Prostate gland (tissue), 2 donors: ENCODE data around the gene MIER2. TPM values are rescaled to one million over a fixed set of nuclear protein-coding genes. Genes with fewer than 3 reads are reported as not detected.
"Not testable (repeated sequence)": the region's sequence is repeated elsewhere in the genome, so short reads cannot be mapped to it uniquely, and the experiment has no call there.

ENCODE experiments used
- DNase-seq: peaks from one replicate; pipeline ENCODE4 v3.0.0-alpha.2; 2019; ENCODE audit warnings: low spot score
- H3K27ac ChIP-seq, 2 donors: fragments of 200-600 bp; sonication (generic); 2 replicates each; pipeline ENCODE4 v1.5.1; 2017 to 2019
- H3K27me3 ChIP-seq: fragments of 200-600 bp; sonication (generic); replicated peaks from 2 replicates; pipeline ENCODE4 v1.5.1; 2019; ENCODE audit not compliant: insufficient read depth
- H3K36me3 ChIP-seq, 2 donors: fragments of 200-600 bp; sonication (generic); 1 replicate in 1 of 2; 2 replicates in 1 of 2; pipeline versions ENCODE4 v1.5.1 to v1.8.1; 2017 to 2019
- H3K4me1 ChIP-seq: fragments of 200-600 bp; sonication (generic); replicated peaks from 2 replicates; pipeline ENCODE4 v1.5.1; 2019
- H3K4me3 ChIP-seq, 2 donors: fragments of 200-600 bp; sonication (generic); 2 replicates each; pipeline ENCODE4 v1.5.1; 2017 to 2019
- H3K9me3 ChIP-seq: fragments of 200-600 bp; sonication (generic); 2 replicates; pipeline ENCODE4 v1.5.1; 2017
- CTCF ChIP-seq, 4 experiments: fragments of 200-600 bp in 2 of 4; fragments of 450-650 bp in 2 of 4; sonication (generic) in 2 of 4; IDR thresholded peaks; 1 replicate in 3 of 4; 2 replicates in 1 of 4; pipeline ENCODE4 v1.5.1; 2016 to 2019; ENCODE audit warnings: antibody characterized with exemption in 4 of 4, mild to moderate bottlenecking in 2 of 4, moderate library complexity in 2 of 4
- POLR2A ChIP-seq: fragments of 450-650 bp; IDR thresholded peaks from one replicate; pipeline ENCODE4 v1.6.1; 2016; ENCODE audit warnings: antibody characterized with exemption, mild to moderate bottlenecking
- POLR2AphosphoS5 ChIP-seq: sonication (generic); formaldehyde crosslinking; IDR thresholded peaks from one replicate; pipeline ENCODE4 v1.6.1; 2017; ENCODE audit warnings: antibody characterized with exemption
- WGBS: methylation state at CpG from one replicate; pipeline ENCODE4 v1.1.5; 2018; 5-methylcytosine and 5-hydroxymethylcytosine counted together
- intact Hi-C: fragments of 100-400 bp; cut with DNase I; formaldehyde crosslinking; loops from one replicate; pipeline ENCODE4 v1.14.2; 2022
- total RNA-seq, 2 donors: library from RNA; depleted of rRNA; stranded (reverse); fragments of >200 nt; gene quantifications; one replicate each; pipeline ENCODE4 v1.1.0, GENCODE V29; 2016

Gene MIER2
- total RNA-seq, 2 donors from 2014 or later = 16.9 to 37.1 TPM

- intact Hi-C loops = no loop called here
- H3K4me3 ChIP-seq = no peak overlapping the region
- no peaks in the 10 kb centered on the region for H3K27me3 ChIP-seq
- DNase-seq = no peak
- no peak overlapping the region for H3K27ac ChIP-seq
- H3K9me3 ChIP-seq = no peaks in the 10 kb centered on the region
- H3K4me1 ChIP-seq = no peaks in the 10 kb centered on the region
- no peak for TF ChIP-seq POLR2A
- no peak for TF ChIP-seq POLR2AphosphoS5
- TF ChIP-seq CTCF (IDR thresholded peaks at IDR 0.05) = no peak
- H3K36me3 ChIP-seq = no peaks in the 10 kb centered on the region
Measured at GRCh38 chr19:269241-269640, 75.4 kb downstream of the MIER2 start.

DNA sequence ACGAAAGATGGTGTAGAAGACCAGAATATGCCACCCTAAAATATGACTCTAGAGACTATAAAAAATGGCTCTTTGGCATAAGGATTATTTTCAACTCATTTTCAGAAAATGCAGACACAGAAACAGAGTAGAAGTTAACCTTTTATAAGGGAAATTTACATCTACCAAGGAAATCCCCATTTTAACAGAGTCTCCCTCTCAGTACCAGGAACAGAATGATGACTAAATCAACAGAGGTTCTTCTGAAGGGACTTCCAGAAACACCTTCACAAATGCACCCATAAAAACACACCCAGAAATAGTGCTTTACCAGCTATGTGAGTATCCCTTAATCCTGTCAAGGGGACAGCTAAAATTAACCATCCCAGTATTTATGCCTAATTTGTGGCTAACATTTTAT lies 82.5 kb downstream of the MIER2 start:
- H3K27me3 ChIP-seq = no peaks in the 10 kb centered on the region
- TF ChIP-seq POLR2AphosphoS5 (no peak), POLR2A (no peak), CTCF (IDR thresholded peaks at IDR 0.05) (no peak)
- H3K4me3 ChIP-seq = no peak overlapping the region
- WGBS = 90% methylated on average over 1 of the region's 1 CpG
- no peak for DNase-seq
- no peak overlapping the region for H3K27ac ChIP-seq
- no peaks in the 10 kb centered on the region for H3K4me1 ChIP-seq
- no peaks in the 10 kb centered on the region for H3K9me3 ChIP-seq
- intact Hi-C loops = no loop called here
- H3K36me3 ChIP-seq = no peaks in the 10 kb centered on the region

- H3K9me3 ChIP-seq, intact Hi-C loops: not testable (repeated sequence)
- 71% methylated on average over 3 of the region's 3 CpGs for WGBS
Measured at GRCh38 chr19:256804-257203, 87.8 kb downstream of the MIER2 start.

More at GRCh38 chr19:256804-257203, 87.8 kb downstream of the MIER2 start:
- H3K27ac ChIP-seq, H3K4me1 ChIP-seq, H3K27me3 ChIP-seq, H3K36me3 ChIP-seq, DNase-seq, H3K4me3 ChIP-seq: not testable (repeated sequence)

Other genes with a start within 250 kb of the MIER2 start
- gene OR4F17, start 237.7 kb downstream of the MIER2 start, total RNA-seq = not detected
- gene PLPP2, start 53.4 kb downstream of the MIER2 start, total RNA-seq = 10 to 100 TPM; 40.1 to 76.6 TPM
- gene C2CD4C, start 64.4 kb upstream of the MIER2 start, total RNA-seq = 1 to 10 TPM in 1 of 2 donors, under 1 TPM in 1; 0.59 to 3.1 TPM
- 10 to 100 TPM; 52.2 to 83.4 TPM for gene SHC2, start 116.2 kb upstream of the MIER2 start, total RNA-seq
- under 1 TPM; 0.80 to 0.91 TPM for gene MADCAM1, start 151.7 kb upstream of the MIER2 start, total RNA-seq
- gene TPGS1, start 162.7 kb upstream of the MIER2 start, total RNA-seq = 10 to 100 TPM; 90.0 to 94.9 TPM
- 100 to 1,000 TPM in 1 of 2 donors, 10 to 100 TPM in 1; 93.4 to 159 TPM for gene CDC34, start 187.0 kb upstream of the MIER2 start, total RNA-seq
- under 1 TPM in 1 of 2 donors, not detected in 1; 0.68 TPM for gene GZMM, start 199.3 kb upstream of the MIER2 start, total RNA-seq
- 1,000 to 10,000 TPM in 1 of 2 donors, 100 to 1,000 TPM in 1; 557 to 1,261 TPM for gene BSG, start 227.8 kb upstream of the MIER2 start, total RNA-seq
- 1 to 10 TPM in 1 of 2 donors, under 1 TPM in 1; 0.14 to 8.5 TPM for gene HCN2, start 245.1 kb upstream of the MIER2 start, total RNA-seq